HUES6 (cell line): ENCODE results near the gene RBM38.
A peak's percentile ranks its signal among the peaks of the same experiment; 100 is the strongest.

ENCODE experiments used
- H3K27ac ChIP-seq: 2 replicates; pipeline ENCODE4 v1.7.0; 2013; ENCODE audit warnings: low read depth, mild to moderate bottlenecking, low read length, inconsistent platforms
- H3K27me3 ChIP-seq: 2 replicates; pipeline ENCODE4 v1.6.1; 2013; ENCODE audit warnings: low read length; ENCODE audit not compliant: control insufficient read depth, insufficient read depth
- H3K36me3 ChIP-seq: 2 replicates; pipeline ENCODE4 v1.6.1; 2013; ENCODE audit warnings: low read length; ENCODE audit not compliant: control insufficient read depth, insufficient read depth
- H3K4me1 ChIP-seq: 2 replicates; pipeline ENCODE4 v1.6.1; 2013; ENCODE audit warnings: low read length; ENCODE audit not compliant: control insufficient read depth, insufficient read depth
- H3K4me3 ChIP-seq: 2 replicates; pipeline ENCODE4 v1.5.1; 2013; ENCODE audit warnings: low read depth, low read length
- H3K9ac ChIP-seq: one replicate; pipeline ENCODE4 v1.6.1; 2013; ENCODE audit warnings: mild to moderate bottlenecking, low read length
- H3K9me3 ChIP-seq: 2 replicates; pipeline ENCODE4 v1.6.1; 2013; ENCODE audit warnings: low read depth, low read length; ENCODE audit not compliant: control insufficient read depth, insufficient read depth

Gene RBM38

DNA sequence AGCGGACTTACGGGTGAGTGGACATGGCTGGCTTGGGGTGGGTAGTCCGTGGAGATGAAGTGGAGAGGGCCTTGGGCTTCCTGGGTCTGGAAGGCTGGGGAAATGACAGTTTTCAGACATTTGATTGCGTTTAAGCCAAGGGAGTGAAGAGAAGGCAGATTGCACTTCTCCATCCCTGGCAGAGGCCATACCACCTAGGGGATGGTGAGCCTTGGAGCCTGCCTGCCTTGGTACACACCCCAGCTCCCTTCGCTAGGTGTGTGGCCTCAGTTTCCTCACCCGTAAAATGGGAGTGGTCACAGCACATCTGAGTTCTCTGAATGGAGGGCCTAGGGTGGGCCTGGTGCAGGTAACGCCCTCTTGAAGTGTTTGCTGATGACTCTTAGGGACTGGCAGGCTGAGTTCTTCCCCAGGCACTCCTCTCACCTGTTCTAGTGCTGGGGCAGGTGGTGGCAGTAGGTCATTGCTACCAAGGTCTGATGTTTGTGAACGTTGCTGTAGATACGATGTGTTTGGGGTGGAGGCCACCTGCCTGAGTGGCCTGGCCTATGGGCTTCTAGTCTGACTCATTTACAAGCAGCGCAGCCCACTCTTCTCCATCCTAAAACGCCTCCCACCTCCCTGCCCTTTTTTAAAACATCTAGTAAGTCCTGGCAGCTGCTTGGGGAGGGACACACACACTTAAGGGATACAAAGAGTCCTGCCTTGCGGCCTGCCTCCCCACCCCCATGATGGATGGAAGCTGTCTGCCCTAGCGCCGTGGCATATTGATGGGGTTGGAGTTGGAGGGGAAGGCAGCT, 2.3 kb downstream of the RBM38 start:
- Histone ChIP-seq H3K27me3 (no peaks in the 10 kb centered on the region), H3K9ac (no peak overlapping the region), H3K9me3 (no peaks in the 10 kb centered on the region), H3K4me1 (peaks cover 53% of the 10 kb centered on the region), H3K27ac (no peak overlapping the region), H3K36me3 (peaks cover 51% of the 10 kb centered on the region), H3K4me3 (no peak overlapping the region)

DNA sequence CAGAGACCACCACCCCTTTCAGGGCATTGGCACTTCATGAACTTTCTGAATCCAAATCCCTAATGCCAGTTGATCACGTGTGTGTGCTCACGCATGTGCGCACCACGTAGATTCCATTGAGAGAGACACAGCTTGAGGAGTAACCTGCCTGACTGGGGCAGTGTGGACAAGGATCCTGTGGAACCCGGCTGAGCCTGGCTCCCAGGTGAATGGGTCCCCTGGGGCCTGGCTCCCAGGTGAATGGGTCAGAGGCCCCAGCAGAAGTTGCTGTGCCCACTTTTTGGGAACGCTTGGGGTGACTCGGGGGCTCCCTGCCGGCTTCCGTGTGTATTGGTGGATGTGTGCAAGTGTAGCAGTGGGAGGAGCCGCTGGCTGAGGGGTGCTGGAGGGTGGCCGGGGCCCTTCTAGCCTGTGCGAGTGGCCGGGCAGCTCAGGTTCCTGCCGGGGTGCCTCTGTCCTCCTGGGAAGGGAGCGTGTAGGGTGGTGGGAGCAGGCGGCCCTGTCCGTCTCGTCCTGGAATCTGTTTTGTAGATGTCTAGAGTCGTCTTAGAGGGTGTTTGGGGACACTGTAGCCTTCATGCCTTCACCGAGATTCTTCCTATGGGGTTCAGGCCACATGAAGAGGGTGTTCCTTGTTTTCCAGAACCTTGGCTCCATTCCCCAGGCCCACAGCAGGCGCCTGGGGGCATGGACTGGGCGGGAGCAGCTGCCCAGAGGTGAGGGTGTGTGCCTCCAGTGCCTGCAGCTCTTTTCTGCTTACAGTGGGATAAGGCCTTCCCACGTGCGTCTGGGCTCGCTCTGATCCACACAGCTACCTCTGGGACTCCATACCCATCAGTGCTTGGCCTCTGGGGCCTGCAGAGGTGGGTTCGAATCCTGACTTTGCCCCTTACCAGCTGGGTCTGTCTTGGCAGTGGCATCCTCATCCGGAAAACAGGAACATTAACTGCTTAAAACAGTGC, 3.2 kb downstream of the RBM38 start:
- H3K27me3 ChIP-seq, result no peaks in the 10 kb centered on the region
- H3K4me3 ChIP-seq, result no peak overlapping the region
- peaks cover 52% of the 10 kb centered on the region for H3K4me1 ChIP-seq
- H3K36me3 ChIP-seq, result peaks cover 57% of the 10 kb centered on the region
- no peaks in the 10 kb centered on the region for H3K9me3 ChIP-seq
- no peak overlapping the region for H3K27ac ChIP-seq
- no peak overlapping the region for H3K9ac ChIP-seq

DNA sequence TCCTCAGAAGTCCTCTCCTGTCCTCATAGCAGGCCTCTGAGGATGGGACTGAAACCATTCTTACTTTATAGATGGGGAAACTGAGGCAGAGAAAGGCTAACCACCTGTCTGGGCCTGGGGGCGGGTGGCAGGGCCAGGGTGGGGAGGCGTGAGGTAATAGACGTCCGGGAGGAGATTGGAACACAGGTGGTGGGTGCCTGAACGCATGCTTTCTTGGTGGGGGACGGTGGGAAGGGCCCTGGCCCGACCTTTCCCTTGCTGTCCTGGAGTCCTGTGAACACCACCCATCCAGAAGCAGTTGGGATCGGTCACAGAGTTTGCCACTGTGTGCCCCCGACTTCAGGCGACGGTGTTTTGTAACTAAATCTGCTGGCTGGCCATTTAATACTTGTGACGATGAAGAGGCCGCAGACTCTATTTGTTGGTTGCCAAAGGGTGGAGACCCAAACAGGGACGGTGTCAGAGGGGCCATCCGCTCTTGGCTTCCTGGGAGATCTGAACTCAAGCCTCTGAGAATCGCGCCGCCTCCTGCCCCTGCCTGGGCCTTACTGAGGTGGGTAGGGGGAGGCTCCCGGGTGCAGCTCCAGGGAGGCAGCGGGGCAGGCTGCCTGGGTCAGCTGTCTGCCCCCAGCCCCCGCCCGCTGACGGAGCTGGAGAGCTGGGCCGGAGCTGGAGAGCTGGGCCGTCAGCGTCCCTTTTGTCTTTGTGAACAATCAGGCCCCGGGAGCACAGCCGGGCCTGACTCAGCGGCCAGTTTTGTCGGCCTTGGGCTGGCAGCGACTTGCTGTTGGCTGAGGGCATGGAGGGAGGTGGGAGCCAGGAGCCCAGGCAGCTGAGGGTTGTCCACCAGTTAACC, 4.1 kb downstream of the RBM38 start:
- no peak overlapping the region for H3K9ac ChIP-seq

DNA sequence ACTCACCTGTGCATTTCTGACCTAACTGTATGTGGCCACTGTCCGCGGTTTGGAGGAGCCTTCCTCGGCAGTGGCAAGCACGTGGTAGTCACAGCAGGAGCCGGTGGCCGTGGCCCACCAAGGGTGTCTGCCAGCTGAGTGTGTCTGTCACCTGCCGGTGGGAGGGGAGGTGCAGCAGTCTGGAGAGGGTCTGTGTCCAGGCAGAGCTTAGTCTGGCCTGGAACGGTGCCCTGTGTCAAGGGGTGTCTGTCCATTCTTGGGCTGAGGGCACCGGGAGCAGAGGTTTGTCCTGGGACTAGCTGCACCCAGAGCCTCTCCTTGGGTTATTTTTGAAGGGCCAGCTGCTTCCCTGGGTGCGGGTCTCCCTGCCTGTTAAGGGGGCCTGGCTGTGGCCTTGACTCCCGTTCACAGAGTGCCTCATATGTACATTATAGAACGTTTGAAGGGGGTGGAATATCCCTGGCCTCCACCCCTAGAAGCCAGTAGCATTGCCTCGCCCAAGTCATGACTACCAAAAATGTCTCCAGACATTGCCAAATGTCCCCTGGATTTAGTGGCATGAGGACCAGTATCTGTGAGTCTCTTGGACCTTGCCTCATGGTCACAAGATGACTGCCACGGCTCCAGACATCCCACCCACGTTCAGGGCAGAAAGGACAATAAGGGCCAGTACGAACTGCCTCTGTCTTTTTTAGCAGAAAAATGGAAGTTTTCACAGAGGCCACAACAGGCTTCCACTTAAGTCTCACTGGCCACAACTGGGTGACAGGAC, 5.2 kb downstream of the RBM38 start:
- H3K9ac ChIP-seq, result no peak overlapping the region
- H3K27ac ChIP-seq, result no peak overlapping the region
- H3K9me3 ChIP-seq, result no peaks in the 10 kb centered on the region
- no peaks in the 10 kb centered on the region for H3K27me3 ChIP-seq
- no peak overlapping the region for H3K4me3 ChIP-seq
- H3K36me3 ChIP-seq, result peaks cover 75% of the 10 kb centered on the region
- peaks cover 37% of the 10 kb centered on the region for H3K4me1 ChIP-seq

More for the DNA sequence above, 4.1 kb downstream of the RBM38 start:
- no peaks in the 10 kb centered on the region for H3K9me3 ChIP-seq
- H3K4me1 ChIP-seq, result peaks cover 43% of the 10 kb centered on the region
- no peaks in the 10 kb centered on the region for H3K27me3 ChIP-seq
- 0 out of 2 replicates have a peak overlapping the region, but pooled peaks have one; percentile 1 for H3K4me3 ChIP-seq
- no peak overlapping the region; the same call in 1 of the 2 replicates for H3K27ac ChIP-seq
- H3K36me3 ChIP-seq, result peaks cover 64% of the 10 kb centered on the region

DNA sequence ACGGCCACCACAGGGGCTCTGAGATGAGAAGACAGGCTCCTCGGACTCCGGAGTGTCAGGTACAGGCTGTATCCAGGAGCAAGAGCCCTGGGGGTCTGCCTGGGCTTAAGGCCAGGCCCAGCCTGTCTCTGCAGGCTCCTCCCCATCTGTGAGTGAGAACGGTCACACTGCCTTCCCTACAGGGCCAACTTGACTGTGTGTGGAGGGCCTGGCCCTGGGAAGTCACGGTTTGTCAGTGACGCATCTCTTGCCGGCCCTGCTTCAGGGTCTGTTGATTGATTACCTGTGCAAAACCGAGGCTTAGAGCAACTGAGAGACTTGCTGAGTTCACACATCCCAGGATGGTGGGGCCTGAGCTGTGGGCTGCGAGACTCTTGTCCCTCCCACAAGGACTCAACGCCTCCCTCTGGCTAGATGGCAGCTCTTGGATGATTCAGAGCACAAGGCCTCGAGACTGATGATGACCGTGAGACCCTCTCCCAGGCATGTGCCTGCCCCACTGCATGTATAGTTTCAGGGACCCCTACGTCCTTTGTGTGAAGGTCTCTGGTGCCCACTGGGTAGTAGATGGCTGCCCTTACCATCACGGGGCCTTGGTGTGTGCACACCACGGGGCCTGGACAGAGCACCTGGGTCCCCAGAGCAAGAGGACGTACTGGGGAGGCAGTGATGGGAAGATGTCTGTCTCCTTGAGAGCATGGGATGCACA, 5.9 kb downstream of the RBM38 start:
- H3K4me3 ChIP-seq, result no peak overlapping the region
- H3K4me1 ChIP-seq, result peaks cover 35% of the 10 kb centered on the region
- H3K27me3 ChIP-seq, result no peaks in the 10 kb centered on the region
- peak overlapping the region; percentile 19 for H3K9ac ChIP-seq
- peaks cover 81% of the 10 kb centered on the region for H3K36me3 ChIP-seq
- no peak overlapping the region for H3K27ac ChIP-seq
- H3K9me3 ChIP-seq, result no peaks in the 10 kb centered on the region

DNA sequence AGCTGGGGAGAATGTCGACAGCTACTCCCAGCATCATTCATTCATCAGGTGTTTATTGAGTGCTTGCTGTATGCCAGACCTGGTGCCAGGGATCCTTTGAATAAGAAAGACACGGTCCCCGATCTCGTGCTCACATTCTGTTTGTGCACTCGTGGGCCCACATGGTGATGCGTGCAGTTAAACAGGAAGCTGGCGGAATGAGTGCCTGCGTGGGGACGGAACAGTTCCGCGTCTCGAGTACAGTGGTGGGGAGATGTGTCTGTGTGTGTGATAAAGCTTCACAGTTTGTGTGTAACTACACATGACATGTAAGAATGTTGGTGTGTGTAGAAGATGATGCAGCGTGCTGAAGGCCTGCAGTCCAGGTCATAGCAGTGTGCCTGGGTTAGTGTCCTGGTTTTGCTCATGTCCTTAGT, 6.5 kb downstream of the RBM38 start:
- H3K27ac ChIP-seq, result no peak overlapping the region
- H3K27me3 ChIP-seq, result no peaks in the 10 kb centered on the region
- no peaks in the 10 kb centered on the region for H3K9me3 ChIP-seq
- H3K4me1 ChIP-seq, result peaks cover 30% of the 10 kb centered on the region; the same call in 1 of the 2 replicates
- peaks cover 84% of the 10 kb centered on the region for H3K36me3 ChIP-seq
- no peak overlapping the region for H3K4me3 ChIP-seq
- H3K9ac ChIP-seq, result peak overlapping the region; percentile 19

DNA sequence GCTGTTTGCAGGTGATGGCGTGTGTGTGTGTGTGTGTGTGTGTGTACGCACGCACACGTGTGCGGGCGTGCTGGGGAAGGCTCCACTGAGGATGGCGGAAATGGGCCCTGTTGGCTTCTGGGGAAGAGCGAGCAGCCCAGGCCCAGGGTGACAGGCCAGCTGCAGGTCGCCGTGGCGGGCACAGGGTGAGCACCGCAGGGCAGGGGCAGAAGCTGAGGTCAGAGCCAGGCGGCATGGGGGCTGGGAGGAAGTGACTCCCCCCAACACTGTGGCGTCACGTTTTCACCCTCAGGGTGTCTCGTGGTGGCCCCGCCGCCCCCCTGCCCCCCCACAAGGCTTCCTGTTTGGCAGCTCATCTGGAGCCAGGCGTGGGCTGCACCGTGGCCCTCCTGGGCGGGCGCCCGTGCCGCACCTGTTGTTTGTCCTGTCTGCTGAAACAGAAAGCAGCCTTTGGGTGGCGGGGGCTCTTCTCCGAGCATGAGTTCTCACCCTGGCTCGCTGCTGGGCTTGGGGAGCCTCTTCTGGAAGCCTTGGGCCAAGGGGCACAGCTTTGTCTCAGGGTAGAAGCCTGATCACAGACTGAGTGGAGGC, 7.1 kb downstream of the RBM38 start:
- Histone ChIP-seq H3K4me1 (peaks cover 24% of the 10 kb centered on the region; the same call in 1 of the 2 replicates), H3K9me3 (no peaks in the 10 kb centered on the region), H3K27ac (no peak overlapping the region), H3K9ac (no peak overlapping the region), H3K36me3 (peaks cover 84% of the 10 kb centered on the region), H3K4me3 (no peak overlapping the region), H3K27me3 (no peaks in the 10 kb centered on the region)

DNA sequence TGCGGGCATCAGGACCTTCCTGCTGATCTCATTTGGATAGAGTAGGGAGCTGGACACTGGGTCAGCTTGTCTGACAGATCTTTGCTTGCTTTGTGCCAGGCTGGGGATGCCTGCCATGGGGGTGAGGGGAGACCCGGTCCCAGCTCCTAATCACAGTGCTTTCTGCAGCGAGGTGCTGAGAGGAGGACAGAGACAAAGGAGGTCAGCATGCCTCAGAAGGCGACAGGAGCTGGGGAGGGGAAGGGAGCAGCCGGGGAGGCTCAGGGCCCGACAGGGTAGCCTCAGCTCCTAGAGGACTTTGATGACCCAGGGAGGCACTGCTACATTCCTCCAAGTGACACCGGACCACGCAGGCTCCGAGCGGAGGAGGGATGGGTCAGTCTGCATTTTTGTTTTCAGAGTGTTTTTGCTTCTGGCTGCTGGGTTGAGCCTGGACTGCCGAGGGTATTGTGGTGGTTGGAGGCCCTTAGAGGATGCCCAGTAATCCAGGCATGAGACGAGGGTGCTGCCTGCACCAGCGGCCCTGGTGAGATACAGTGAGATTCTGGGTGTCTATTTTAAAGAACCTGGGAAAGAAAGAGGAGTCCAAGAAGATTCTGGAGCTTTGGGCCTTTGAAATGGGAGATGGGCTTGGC, 7.8 kb downstream of the RBM38 start:
- Histone ChIP-seq H3K4me3 (no peak overlapping the region), H3K4me1 (peaks cover 18% of the 10 kb centered on the region; the same call in 1 of the 2 replicates), H3K27ac (no peak overlapping the region)

DNA sequence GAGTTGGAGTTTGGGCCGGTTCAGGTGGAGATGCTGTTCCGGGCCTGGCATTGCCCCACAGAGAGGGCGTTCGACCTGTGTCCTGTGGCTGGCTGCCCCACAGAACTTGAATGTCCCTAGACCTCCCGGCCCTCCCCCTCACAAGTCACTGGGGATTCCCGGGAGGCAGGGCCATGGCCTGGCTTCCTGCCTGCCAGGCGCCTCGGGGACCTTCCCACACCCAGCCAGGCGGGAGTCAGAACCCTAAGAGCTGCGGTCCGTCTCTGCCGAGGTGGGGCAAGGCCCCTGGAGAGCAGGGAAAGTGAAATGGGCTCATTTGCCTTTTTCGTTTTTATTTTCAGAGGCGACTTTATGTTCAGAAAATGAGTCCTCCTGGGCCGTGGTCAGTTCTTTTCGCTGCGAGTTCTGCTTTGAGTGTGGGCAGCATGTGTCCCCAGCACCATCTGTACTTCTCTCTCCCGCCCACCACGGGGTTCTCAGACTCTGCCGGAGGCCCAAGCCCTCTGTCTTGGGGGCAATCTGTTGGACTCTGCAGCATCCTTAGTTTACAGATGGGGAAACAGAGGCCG, 8.5 kb downstream of the RBM38 start:
- Histone ChIP-seq H3K9me3 (no peaks in the 10 kb centered on the region), H3K27me3 (no peaks in the 10 kb centered on the region), H3K9ac (no peak overlapping the region), H3K27ac (no peak overlapping the region), H3K4me3 (no peak overlapping the region), H3K36me3 (peaks cover 82% of the 10 kb centered on the region), H3K4me1 (peaks cover 17% of the 10 kb centered on the region; the same call in 1 of the 2 replicates)

More for the DNA sequence above, 7.8 kb downstream of the RBM38 start:
- Histone ChIP-seq H3K36me3 (peaks cover 82% of the 10 kb centered on the region), H3K9me3 (no peaks in the 10 kb centered on the region), H3K27me3 (no peaks in the 10 kb centered on the region), H3K9ac (no peak overlapping the region)
